ENCODE data around the gene CLASP2.

The CLASP2 gene

DNA sequence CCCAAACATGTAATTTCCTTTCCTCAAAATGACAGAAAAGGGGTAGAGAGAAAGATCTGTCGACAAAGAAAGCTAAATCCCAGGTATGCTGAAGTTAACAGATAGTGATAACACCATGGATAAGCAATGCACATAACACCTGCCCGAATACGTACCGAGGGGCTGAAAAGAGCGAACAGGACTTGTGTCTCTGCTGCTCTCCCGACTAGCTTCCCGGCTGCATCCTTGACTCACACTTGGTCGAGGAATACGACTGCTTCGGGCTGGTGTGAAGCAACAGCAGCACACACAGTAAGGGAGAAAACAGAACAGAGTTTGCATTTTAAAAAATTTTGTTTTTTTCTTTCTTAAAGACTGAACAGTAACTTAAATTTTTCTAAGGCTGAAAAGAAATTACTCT lies 136.4 kb downstream of the CLASP2 start:
- Histone ChIP-seq H3K27me3 (ENCODE audit: control insufficient read depth, insufficient read depth, low read length) (no peaks in the 10 kb centered on the region), H3K4me3 (ENCODE audit: low read length) (no peak overlapping the region), H3K4me2 (ENCODE audit: low read length) (no peak overlapping the region), H3K36me3 (ENCODE audit: insufficient read depth, low read length) (peaks cover 12% of the 10 kb centered on the region), H3K4me1 (ENCODE audit: control insufficient read depth, insufficient read depth, low read length) (peaks cover 17% of the 10 kb centered on the region), H3K9me3 (replicated peaks; ENCODE audit: low read length) (no peaks in the 10 kb centered on the region), H3K9ac (ENCODE audit: low read depth, low read length) (no peak overlapping the region)

DNA sequence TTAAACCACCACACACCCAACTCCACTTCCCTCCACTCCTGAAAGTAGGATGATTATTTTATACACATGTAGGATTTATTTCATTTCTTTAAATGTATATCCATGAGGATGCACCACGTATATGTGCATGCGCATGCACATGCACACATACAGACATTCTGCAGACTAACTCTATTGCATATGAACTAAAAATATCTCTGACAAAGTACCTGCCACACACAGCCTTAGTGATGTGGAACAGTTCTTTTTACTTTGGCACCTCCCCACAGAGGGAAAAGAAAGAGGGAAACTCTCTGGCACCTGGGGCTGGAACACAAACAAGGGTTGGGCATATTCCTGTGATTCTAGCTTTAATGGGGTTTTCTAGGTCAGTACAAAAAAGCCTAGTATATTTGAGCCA lies 138.2 kb downstream of the CLASP2 start:
- Histone ChIP-seq H3K9me3 (replicated peaks; ENCODE audit: low read length) (no peaks in the 10 kb centered on the region), H3K4me1 (ENCODE audit: control insufficient read depth, insufficient read depth, low read length) (peaks cover 17% of the 10 kb centered on the region), H3K27me3 (ENCODE audit: control insufficient read depth, insufficient read depth, low read length) (no peaks in the 10 kb centered on the region), H3K9ac (ENCODE audit: low read depth, low read length) (no peak overlapping the region), H3K36me3 (ENCODE audit: insufficient read depth, low read length) (peaks cover 10% of the 10 kb centered on the region), H3K4me3 (ENCODE audit: low read length) (no peak overlapping the region), H3K4me2 (ENCODE audit: low read length) (no peak overlapping the region)

DNA sequence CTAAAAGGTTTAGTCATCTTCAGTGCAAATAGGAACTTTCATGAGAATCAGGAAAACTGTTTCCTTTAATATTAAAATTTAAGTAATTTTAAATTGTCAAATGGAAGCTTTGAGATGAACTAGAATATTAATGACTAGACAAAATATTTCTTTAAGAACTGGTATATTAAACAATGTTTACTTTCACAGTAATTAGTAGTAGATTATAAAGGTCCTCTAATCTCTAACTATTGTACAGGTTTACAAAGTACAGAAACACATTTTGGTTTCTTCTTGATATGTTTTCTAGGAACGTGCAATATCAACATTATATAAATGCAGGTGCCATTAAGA lies 138.9 kb downstream of the CLASP2 start:
- Histone ChIP-seq H3K9me3 (replicated peaks; ENCODE audit: low read length) (no peaks in the 10 kb centered on the region), H3K36me3 (ENCODE audit: insufficient read depth, low read length) (peaks cover 10% of the 10 kb centered on the region), H3K4me2 (ENCODE audit: low read length) (peak overlapping the region; percentile 26), H3K27me3 (ENCODE audit: control insufficient read depth, insufficient read depth, low read length) (no peaks in the 10 kb centered on the region), H3K9ac (ENCODE audit: low read depth, low read length) (no peak overlapping the region), H3K4me3 (ENCODE audit: low read length) (no peak overlapping the region), H3K4me1 (ENCODE audit: control insufficient read depth, insufficient read depth, low read length) (peaks cover 17% of the 10 kb centered on the region)

DNA sequence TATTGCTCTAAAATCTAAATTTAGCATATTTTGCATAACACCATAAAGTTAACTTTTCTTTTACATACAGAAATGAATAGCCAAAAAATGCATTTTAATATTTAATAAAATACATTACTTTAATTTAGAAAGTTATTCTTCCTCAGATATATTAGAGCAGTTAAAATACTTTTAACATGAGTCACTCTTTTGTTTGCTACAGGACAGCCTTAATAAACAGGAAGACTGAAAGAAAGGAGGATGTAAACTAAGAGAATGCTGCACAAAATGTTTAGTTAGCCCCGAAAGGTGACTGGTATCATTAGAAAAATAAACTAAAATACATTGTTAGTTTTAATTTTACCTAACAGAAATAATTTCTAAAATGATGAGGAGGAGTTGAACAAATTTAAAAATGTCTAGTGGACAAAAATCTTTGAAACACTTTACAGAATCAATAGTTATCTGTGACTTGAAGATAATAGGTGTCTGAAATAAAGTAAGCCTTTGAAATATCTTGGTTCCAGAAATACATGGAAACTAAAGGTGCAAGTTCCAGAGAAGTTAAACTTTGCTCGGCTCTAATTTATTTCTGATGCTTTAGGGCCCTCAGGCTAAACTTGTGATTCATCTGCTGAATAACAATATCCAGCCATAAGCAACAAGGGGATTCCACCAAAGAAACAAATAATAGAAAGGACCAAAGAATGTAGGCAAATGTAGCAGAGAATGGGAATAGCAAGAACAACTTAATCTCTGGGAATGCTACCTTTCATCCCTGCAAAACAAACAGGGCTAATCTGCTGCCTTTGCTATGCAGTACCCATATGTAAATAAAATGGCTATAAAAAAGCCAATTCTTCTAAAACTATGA lies 139.5 kb downstream of the CLASP2 start:
- H3K27me3 ChIP-seq (ENCODE audit: control insufficient read depth, insufficient read depth, low read length), result no peaks in the 10 kb centered on the region
- peak overlapping the region; percentile 26 for H3K4me2 ChIP-seq (ENCODE audit: low read length)
- H3K9me3 ChIP-seq (replicated peaks; ENCODE audit: low read length), result no peaks in the 10 kb centered on the region
- H3K36me3 ChIP-seq (ENCODE audit: insufficient read depth, low read length), result peaks cover 10% of the 10 kb centered on the region
- H3K4me1 ChIP-seq (ENCODE audit: control insufficient read depth, insufficient read depth, low read length), result peaks cover 17% of the 10 kb centered on the region
- no peak overlapping the region for H3K4me3 ChIP-seq (ENCODE audit: low read length)
- no peak overlapping the region for H3K9ac ChIP-seq (ENCODE audit: low read depth, low read length)

DNA sequence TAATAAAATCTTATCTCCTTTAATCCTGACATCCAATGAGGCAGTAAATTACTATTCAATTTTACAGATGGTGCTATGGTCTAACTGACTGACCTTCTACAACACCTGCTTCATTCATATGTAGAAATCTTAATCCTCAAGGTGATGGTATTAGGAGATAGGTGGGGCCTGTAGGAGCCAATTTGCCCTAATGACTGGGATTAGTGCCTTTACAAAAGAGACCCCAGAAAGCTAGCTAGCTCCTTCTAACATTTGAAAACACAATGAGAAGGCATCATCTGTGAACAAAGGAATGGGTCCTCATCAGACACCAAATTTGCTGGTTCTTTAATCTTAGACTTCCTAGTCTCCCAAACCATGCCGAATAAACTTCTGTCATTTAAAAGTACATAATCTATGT lies 140.5 kb downstream of the CLASP2 start:
- no peaks in the 10 kb centered on the region for H3K9me3 ChIP-seq (replicated peaks; ENCODE audit: low read length)
- peaks cover 17% of the 10 kb centered on the region for H3K4me1 ChIP-seq (ENCODE audit: control insufficient read depth, insufficient read depth, low read length)
- H3K27me3 ChIP-seq (ENCODE audit: control insufficient read depth, insufficient read depth, low read length), result no peaks in the 10 kb centered on the region
- no peak overlapping the region for H3K4me2 ChIP-seq (ENCODE audit: low read length)
- no peak overlapping the region for H3K4me3 ChIP-seq (ENCODE audit: low read length)
- H3K36me3 ChIP-seq (ENCODE audit: insufficient read depth, low read length), result peaks cover 7% of the 10 kb centered on the region
- no peak overlapping the region for H3K9ac ChIP-seq (ENCODE audit: low read depth, low read length)

DNA sequence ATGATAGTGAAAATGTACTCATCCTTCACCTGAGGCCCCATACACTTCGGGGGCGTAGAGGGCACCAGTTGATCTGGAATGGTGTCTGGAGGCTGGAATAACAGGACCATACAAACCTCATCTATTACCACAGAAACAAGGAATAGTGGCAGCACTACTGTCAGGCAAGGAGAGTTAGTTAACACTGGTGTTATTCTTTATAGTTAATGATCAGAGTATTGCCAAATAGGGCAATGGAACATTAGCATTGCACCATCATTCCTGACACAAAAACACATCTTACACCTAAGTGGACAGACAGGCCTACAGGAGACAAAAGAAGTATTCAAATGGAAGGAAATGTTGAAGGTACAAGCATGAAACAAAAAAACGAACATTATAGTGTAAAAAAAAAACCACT lies 140.9 kb downstream of the CLASP2 start:
- H3K4me2 ChIP-seq (ENCODE audit: low read length), result no peak overlapping the region
- H3K27me3 ChIP-seq (ENCODE audit: control insufficient read depth, insufficient read depth, low read length), result no peaks in the 10 kb centered on the region
- H3K9me3 ChIP-seq (replicated peaks; ENCODE audit: low read length), result no peaks in the 10 kb centered on the region
- H3K36me3 ChIP-seq (ENCODE audit: insufficient read depth, low read length), result peaks cover 7% of the 10 kb centered on the region
- no peak overlapping the region for H3K4me3 ChIP-seq (ENCODE audit: low read length)
- H3K9ac ChIP-seq (ENCODE audit: low read depth, low read length), result no peak overlapping the region
- peaks cover 17% of the 10 kb centered on the region for H3K4me1 ChIP-seq (ENCODE audit: control insufficient read depth, insufficient read depth, low read length)

DNA sequence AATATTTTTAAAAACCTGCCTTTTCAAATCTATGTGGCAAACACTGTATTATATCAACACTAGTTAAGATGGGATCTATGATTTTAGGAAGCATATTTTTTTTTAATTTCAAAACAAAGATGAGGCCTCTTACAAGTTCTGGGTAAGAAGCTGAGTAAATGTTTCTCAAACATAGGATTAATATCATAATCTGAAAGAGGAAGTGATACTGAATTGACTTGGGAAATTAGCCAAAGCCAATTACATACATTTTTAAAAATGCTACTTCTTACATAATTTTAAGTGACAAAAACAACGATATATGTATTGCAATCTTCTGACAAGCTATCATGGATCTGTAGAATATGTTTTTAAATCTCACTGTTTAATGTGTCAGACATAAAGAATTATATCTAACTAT lies 142.7 kb downstream of the CLASP2 start:
- H3K36me3 ChIP-seq (ENCODE audit: insufficient read depth, low read length), result no peaks in the 10 kb centered on the region
- H3K4me3 ChIP-seq (ENCODE audit: low read length), result no peak overlapping the region
- peaks cover 17% of the 10 kb centered on the region for H3K4me1 ChIP-seq (ENCODE audit: control insufficient read depth, insufficient read depth, low read length)
- no peak overlapping the region for H3K4me2 ChIP-seq (ENCODE audit: low read length)
- H3K9ac ChIP-seq (ENCODE audit: low read depth, low read length), result no peak overlapping the region
- H3K27me3 ChIP-seq (ENCODE audit: control insufficient read depth, insufficient read depth, low read length), result no peaks in the 10 kb centered on the region
- H3K9me3 ChIP-seq (replicated peaks; ENCODE audit: low read length), result no peaks in the 10 kb centered on the region

DNA sequence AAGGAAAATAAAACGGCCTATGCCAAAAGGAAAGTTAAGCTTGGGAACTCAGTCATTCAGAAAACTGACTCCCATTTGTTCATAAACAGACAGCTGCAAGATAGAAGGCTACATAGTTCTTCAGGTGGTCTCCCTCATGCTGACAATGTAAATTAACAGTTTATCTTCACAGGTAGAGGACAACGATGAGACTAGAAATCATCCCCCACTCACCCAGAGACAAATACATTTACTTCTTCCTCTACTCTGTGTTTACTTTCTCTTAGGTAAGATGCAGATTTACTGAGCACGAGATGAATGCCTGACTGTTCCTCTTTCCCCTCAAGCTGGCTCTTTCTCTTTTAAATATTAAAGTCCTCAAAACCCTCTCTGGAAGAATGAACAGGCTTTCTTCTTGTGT lies 160.2 kb downstream of the CLASP2 start:
- Histone ChIP-seq H3K9me3 (replicated peaks; ENCODE audit: low read length) (no peaks in the 10 kb centered on the region), H3K9ac (ENCODE audit: low read depth, low read length) (no peak overlapping the region)

DNA sequence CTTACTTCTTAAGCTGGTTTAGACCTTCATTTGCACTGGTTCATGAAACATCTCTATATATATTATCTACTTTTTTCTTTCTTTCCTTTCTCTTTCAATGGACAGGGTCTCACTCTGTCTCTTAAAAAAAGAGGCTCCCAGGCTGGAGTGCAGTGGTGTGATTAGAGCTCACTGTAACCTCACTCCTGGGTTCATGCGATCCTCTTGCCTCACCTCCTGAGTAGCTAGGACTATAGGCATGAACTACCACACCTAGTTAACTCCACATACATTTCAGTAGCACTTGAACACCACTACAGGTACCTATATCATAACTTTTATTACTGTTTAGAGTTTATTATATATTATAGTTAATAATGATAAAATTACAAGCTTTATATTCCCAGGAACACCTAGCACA lies 160.8 kb downstream of the CLASP2 start:
- Histone ChIP-seq H3K4me2 (ENCODE audit: low read length) (no peak overlapping the region), H3K4me1 (ENCODE audit: control insufficient read depth, insufficient read depth, low read length) (no peaks in the 10 kb centered on the region), H3K27me3 (ENCODE audit: control insufficient read depth, insufficient read depth, low read length) (no peaks in the 10 kb centered on the region), H3K9ac (ENCODE audit: low read depth, low read length) (no peak overlapping the region), H3K36me3 (ENCODE audit: insufficient read depth, low read length) (peaks cover 3% of the 10 kb centered on the region), H3K4me3 (ENCODE audit: low read length) (no peak overlapping the region), H3K9me3 (replicated peaks; ENCODE audit: low read length) (no peaks in the 10 kb centered on the region)

More for the DNA sequence above, 160.2 kb downstream of the CLASP2 start:
- Histone ChIP-seq H3K4me2 (ENCODE audit: low read length) (no peak overlapping the region), H3K36me3 (ENCODE audit: insufficient read depth, low read length) (peaks cover 3% of the 10 kb centered on the region), H3K27me3 (ENCODE audit: control insufficient read depth, insufficient read depth, low read length) (no peaks in the 10 kb centered on the region), H3K4me3 (ENCODE audit: low read length) (no peak overlapping the region), H3K4me1 (ENCODE audit: control insufficient read depth, insufficient read depth, low read length) (no peaks in the 10 kb centered on the region)

DNA sequence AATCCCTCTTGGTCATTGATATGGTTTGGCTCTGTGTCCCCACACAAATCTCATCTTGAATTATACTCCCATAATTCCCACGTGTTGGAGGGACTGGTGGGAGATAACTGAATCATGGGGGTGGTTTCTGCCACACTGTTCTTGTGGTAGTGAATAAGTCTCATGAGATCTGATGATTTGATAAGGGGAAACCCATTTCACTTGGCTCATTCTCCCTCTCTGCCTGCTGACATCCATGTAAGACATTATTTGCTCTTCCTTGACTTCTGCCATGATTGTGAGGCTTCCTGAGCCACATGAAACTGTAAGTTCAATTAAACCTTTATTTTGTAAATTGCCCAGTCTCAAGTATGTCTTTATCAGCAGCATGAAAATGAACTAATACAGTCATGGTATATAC lies 171.0 kb downstream of the CLASP2 start:
- H3K4me2 ChIP-seq (ENCODE audit: low read length), result no peak overlapping the region
- peaks cover 17% of the 10 kb centered on the region for H3K36me3 ChIP-seq (ENCODE audit: insufficient read depth, low read length)
- H3K9me3 ChIP-seq (replicated peaks; ENCODE audit: low read length), result no peaks in the 10 kb centered on the region
- no peak overlapping the region for H3K4me3 ChIP-seq (ENCODE audit: low read length)
- H3K27me3 ChIP-seq (ENCODE audit: control insufficient read depth, insufficient read depth, low read length), result no peaks in the 10 kb centered on the region
- no peak overlapping the region for H3K9ac ChIP-seq (ENCODE audit: low read depth, low read length)
- no peaks in the 10 kb centered on the region for H3K4me1 ChIP-seq (ENCODE audit: control insufficient read depth, insufficient read depth, low read length)

DNA sequence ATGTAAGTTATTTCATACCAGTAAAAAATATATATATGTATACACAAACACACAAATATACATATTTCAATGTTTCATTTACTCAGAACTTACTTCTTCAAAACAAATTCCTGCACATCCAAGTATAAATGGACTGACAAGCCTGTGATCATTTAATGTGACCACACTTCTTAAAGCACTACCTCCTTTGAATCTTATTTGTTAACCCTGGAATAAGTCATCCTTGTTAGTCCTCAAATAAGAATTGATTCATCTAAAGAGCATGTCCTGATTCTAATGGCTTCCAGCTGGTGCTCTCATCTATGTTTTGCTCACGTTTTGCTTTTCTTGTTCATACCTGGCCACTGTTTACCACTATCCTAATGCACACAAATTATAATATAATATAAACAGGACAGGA lies 173.9 kb downstream of the CLASP2 start:
- peaks cover 10% of the 10 kb centered on the region for H3K36me3 ChIP-seq (ENCODE audit: insufficient read depth, low read length)
- H3K27me3 ChIP-seq (ENCODE audit: control insufficient read depth, insufficient read depth, low read length), result no peaks in the 10 kb centered on the region
- no peak overlapping the region for H3K9ac ChIP-seq (ENCODE audit: low read depth, low read length)
- H3K9me3 ChIP-seq (replicated peaks; ENCODE audit: low read length), result no peaks in the 10 kb centered on the region
- H3K4me1 ChIP-seq (ENCODE audit: control insufficient read depth, insufficient read depth, low read length), result no peaks in the 10 kb centered on the region
- H3K4me2 ChIP-seq (ENCODE audit: low read length), result no peak overlapping the region
- H3K4me3 ChIP-seq (ENCODE audit: low read length), result no peak overlapping the region

DNA sequence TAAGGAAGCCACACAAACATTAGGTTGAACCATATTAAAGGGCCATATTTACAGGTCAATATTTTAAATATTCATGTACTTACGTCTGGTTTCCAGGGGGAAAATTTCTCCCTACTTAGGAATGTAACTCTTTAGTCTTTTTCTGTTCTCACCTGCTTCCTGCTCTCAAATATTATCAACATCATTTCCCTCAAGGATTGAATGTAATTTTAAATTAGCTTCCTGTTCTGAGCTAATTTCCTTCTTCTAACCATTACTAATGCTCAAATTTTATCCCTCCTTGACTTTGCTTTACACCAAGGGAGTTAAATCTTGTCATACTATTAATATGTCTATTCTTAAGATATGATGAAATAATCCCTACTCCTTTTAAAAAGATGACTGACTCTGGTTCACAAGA lies 174.5 kb downstream of the CLASP2 start:
- Histone ChIP-seq H3K27me3 (ENCODE audit: control insufficient read depth, insufficient read depth, low read length) (no peaks in the 10 kb centered on the region), H3K9ac (ENCODE audit: low read depth, low read length) (no peak overlapping the region), H3K4me1 (ENCODE audit: control insufficient read depth, insufficient read depth, low read length) (no peaks in the 10 kb centered on the region), H3K9me3 (replicated peaks; ENCODE audit: low read length) (no peaks in the 10 kb centered on the region), H3K4me3 (ENCODE audit: low read length) (no peak overlapping the region), H3K36me3 (ENCODE audit: insufficient read depth, low read length) (peaks cover 6% of the 10 kb centered on the region), H3K4me2 (ENCODE audit: low read length) (no peak overlapping the region)

All from skeletal muscle satellite cell (primary cell).